ENCODE results near the gene CABP1.

DNA sequence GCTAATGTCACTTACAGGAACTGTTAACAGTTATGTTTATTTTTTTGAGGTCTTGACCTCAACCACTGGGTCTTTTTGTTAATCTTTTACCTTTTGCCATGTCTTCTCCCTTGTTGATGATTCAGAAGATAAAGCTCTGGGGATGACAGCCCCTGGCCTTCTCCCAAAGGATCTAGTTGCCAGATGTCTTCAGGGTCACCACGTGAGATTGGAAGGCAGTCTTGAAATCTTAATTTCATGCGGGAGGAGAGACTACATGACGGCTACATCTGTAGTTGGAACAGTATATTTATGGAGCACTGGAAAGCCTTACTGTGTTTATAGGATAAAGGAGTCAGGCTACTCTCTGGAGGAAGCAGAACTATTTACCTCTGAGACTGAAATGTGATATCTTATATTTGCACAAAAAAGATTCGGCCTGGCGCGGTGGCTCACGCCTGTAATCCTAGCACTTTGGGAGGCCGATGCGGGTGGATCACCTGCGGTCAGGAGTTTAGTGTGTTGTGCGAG is 52.2 kb downstream of the CABP1 start:
- TF ChIP-seq, protein P1, sequence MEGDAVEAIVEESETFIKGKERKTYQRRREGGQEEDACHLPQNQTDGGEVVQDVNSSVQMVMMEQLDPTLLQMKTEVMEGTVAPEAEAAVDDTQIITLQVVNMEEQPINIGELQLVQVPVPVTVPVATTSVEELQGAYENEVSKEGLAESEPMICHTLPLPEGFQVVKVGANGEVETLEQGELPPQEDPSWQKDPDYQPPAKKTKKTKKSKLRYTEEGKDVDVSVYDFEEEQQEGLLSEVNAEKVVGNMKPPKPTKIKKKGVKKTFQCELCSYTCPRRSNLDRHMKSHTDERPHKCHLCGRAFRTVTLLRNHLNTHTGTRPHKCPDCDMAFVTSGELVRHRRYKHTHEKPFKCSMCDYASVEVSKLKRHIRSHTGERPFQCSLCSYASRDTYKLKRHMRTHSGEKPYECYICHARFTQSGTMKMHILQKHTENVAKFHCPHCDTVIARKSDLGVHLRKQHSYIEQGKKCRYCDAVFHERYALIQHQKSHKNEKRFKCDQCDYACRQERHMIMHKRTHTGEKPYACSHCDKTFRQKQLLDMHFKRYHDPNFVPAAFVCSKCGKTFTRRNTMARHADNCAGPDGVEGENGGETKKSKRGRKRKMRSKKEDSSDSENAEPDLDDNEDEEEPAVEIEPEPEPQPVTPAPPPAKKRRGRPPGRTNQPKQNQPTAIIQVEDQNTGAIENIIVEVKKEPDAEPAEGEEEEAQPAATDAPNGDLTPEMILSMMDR (IDR thresholded peaks at IDR 0.05) = no peak
- TF ChIP-seq POLR2A (IDR thresholded peaks at IDR 0.05) = no peak
- no peak for TF ChIP-seq EP300 (IDR thresholded peaks at IDR 0.05; ENCODE audit: low read depth)
- no peak for TF ChIP-seq POLR2AphosphoS5 (IDR thresholded peaks at IDR 0.05)
